ENCODE results near the gene SV2C. TPM values are rescaled to one million over a fixed set of nuclear protein-coding genes. Genes with fewer than 3 reads are reported as not detected.

Gene SV2C
- total and polyA plus RNA-seq, 11 donors, result 0.12 to 0.29 (median 0.20) TPM; not detected in 5

GRCh38 chr5:76303921-76304320 is 220.7 kb downstream of the SV2C start:
- DNase-seq, result no peak
- no peak overlapping the region for H3K27ac ChIP-seq
- peak in 1 of 4 donors; percentile 16 for ATAC-seq
- H3K9me3 ChIP-seq, result no peaks in the 10 kb centered on the region
- H3K4me3 ChIP-seq, result no peak overlapping the region
- intact Hi-C loops (cut with DNase I), result no loop called here
- no peaks in the 10 kb centered on the region for H3K27me3 ChIP-seq
- TF ChIP-seq CTCF (IDR thresholded peaks at IDR 0.05) (no peak), POLR2A (IDR thresholded peaks at IDR 0.05) (no peak)
- WGBS, 4 donors, result 45 to 64% (median 50%) methylated on average over 7 of the region's 7 CpGs
- H3K4me1 ChIP-seq, result peaks cover 0 to 38% (median 0%) of the 10 kb centered on the region in 12 donors
- H3K36me3 ChIP-seq, result no peaks in the 10 kb centered on the region

DNA sequence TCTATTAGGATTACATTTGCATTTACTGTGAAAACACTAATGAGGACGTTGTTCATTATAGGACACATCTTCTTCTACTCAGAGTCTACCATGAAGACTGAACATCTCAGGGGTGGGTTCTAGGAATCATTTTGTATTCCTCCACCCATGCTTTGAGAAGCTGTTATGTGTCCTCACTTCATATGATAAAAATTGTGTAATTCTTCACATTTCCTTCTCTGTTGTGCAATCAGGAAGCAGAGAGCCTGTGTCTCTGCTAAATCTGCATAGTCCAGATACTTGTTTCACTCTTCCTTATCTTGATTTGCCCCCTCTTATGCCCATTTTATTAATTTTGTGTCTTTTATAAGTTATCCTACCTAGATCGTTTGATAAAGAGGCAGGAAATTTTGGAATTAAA is 222.1 kb downstream of the SV2C start:
- H3K9me3 ChIP-seq, result no peaks in the 10 kb centered on the region
- peak overlapping the region in 3 of 12 donors; percentile 22 to 79 (median 33) for H3K27ac ChIP-seq
- intact Hi-C loops (cut with DNase I), result no loop called here
- no peak for DNase-seq
- no peaks in the 10 kb centered on the region for H3K27me3 ChIP-seq
- ATAC-seq, result peak in 3 of 4 donors; percentile 61 to 69 (median 65)
- H3K4me3 ChIP-seq, result no peak overlapping the region
- peaks cover 0 to 32% (median 0%) of the 10 kb centered on the region in 12 donors for H3K4me1 ChIP-seq
- no peak for TF ChIP-seq CTCF (IDR thresholded peaks at IDR 0.05)
- no peak for TF ChIP-seq POLR2A (IDR thresholded peaks at IDR 0.05)
- H3K36me3 ChIP-seq, result no peaks in the 10 kb centered on the region
- 54 to 76% (median 63%) methylated on average over 2 of the region's 2 CpGs for WGBS, 4 donors

DNA sequence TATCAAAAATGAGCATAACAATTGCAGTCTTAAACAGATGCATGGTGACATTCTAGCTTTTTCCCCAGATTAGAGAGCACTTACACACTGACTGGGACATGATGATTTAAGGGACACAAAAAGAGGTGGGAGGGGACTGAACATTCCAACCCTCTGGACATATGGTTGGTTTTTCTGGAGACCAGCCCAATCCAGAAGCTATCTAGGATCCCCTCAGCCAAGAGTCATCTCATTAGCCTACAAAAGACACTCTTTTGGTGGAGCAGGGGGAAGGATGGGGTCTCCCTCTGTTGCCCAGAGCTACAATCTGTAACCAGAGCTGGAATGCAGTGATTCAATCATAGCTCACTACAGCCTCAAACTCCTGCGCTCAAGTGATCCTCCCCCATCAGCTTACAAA is 222.6 kb downstream of the SV2C start:
- no peaks in the 10 kb centered on the region for H3K27me3 ChIP-seq
- H3K27ac ChIP-seq, result peak overlapping the region in 2 of 12 donors; percentile 22 to 79
- H3K4me3 ChIP-seq, result no peak overlapping the region
- TF ChIP-seq POLR2A (IDR thresholded peaks at IDR 0.05) (no peak), CTCF (IDR thresholded peaks at IDR 0.05) (no peak)
- intact Hi-C loops (cut with DNase I), result no loop called here
- peaks cover 0 to 32% (median 0%) of the 10 kb centered on the region in 12 donors for H3K4me1 ChIP-seq
- H3K9me3 ChIP-seq, result no peaks in the 10 kb centered on the region
- ATAC-seq, result no peak
- no peaks in the 10 kb centered on the region for H3K36me3 ChIP-seq
- DNase-seq, result no peak
- WGBS, 4 donors, result 50 to 85% (median 76%) methylated on average over 1 of the region's 1 CpG

DNA sequence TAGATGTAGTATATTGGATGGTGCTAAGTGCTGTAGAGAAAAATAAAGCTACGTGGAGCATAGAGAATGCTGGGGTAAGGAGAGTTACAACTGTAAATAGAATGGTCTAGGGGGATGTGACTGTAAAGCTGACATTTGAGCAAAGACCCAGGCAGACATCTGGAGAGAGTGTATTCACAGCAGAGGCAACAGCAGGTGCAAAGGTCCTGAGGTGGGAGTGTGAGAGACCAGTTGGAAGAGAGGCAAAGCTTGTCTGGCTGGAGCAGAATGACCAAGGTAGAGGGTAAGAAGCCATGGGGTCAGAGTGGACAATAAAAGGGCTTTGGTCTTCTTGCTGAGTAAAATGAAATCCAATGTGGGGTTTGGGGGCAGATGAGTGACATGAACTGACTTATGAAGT is 227.0 kb downstream of the SV2C start:
- DNase-seq (no peak), ATAC-seq (no peak)
- no peaks in the 10 kb centered on the region for H3K9me3 ChIP-seq
- H3K36me3 ChIP-seq, result no peaks in the 10 kb centered on the region
- 39 to 62% (median 51%) methylated on average over 1 of the region's 1 CpG for WGBS, 4 donors
- intact Hi-C loops (cut with DNase I), result no loop called here
- no peak for TF ChIP-seq CTCF (IDR thresholded peaks at IDR 0.05)
- TF ChIP-seq POLR2A (IDR thresholded peaks at IDR 0.05), result no peak
- H3K27ac ChIP-seq, result no peak overlapping the region
- peaks cover 0 to 12% (median 0%) of the 10 kb centered on the region in 12 donors for H3K4me1 ChIP-seq
- no peak overlapping the region for H3K4me3 ChIP-seq
- H3K27me3 ChIP-seq, result no peaks in the 10 kb centered on the region

All from heart left ventricle (tissue), 16 donors.